H9 (cell line): ENCODE data around the gene HMGCS1. TPM values are rescaled to one million over a fixed set of nuclear protein-coding genes. Genes with fewer than 3 reads are reported as not detected.

Source experiments
- DNase-seq: peaks from one replicate; pipeline ENCODE4 v3.0.0-alpha.2; 2017
- H2AFZ ChIP-seq: one replicate; pipeline ENCODE4 v1.6.1; 2013; ENCODE audit warnings: mild to moderate bottlenecking, low read length, control low read depth, moderate library complexity
- H2AK5ac ChIP-seq: 2 replicates; pipeline ENCODE4 v1.6.1; 2013; ENCODE audit warnings: low read length, control low read depth, mixed read lengths; ENCODE audit not compliant: insufficient read length
- H2BK120ac ChIP-seq: one replicate; pipeline ENCODE4 v1.6.1; 2013; ENCODE audit warnings: low read depth, mild to moderate bottlenecking, low read length, control low read depth, inconsistent platforms; ENCODE audit not compliant: poor library complexity, severe bottlenecking
- H2BK12ac ChIP-seq: 2 replicates; pipeline ENCODE4 v1.6.1; 2013; ENCODE audit warnings: low read length, control low read depth, mixed read lengths, low read depth; ENCODE audit not compliant: insufficient read length
- H2BK15ac ChIP-seq: 2 replicates; pipeline ENCODE4 v1.6.1; 2013; ENCODE audit warnings: low read depth, low read length, control low read depth
- H2BK20ac ChIP-seq: one replicate; pipeline ENCODE4 v1.6.1; 2013; ENCODE audit warnings: low read depth, mild to moderate bottlenecking, low read length, control low read depth, inconsistent platforms; ENCODE audit not compliant: poor library complexity, severe bottlenecking
- H2BK5ac ChIP-seq: 2 replicates; pipeline ENCODE4 v1.6.1; 2013; ENCODE audit warnings: low read length, control low read depth, mixed read lengths; ENCODE audit not compliant: insufficient read length
- H3K14ac ChIP-seq: 2 replicates; pipeline ENCODE4 v1.6.1; 2013; ENCODE audit warnings: low read length, control low read depth; ENCODE audit not compliant: insufficient read depth
- H3K18ac ChIP-seq: 2 replicates; pipeline ENCODE4 v1.6.1; 2013; ENCODE audit warnings: low read depth, mild to moderate bottlenecking, mixed read lengths, low read length, control low read depth; ENCODE audit not compliant: insufficient read length
- H3K23ac ChIP-seq: 2 replicates; pipeline ENCODE4 v1.6.1; 2013; ENCODE audit warnings: low read length, control low read depth, mixed read lengths, low read depth; ENCODE audit not compliant: insufficient read length
- H3K23me2 ChIP-seq: 2 replicates; pipeline ENCODE4 v1.6.1; 2013; ENCODE audit warnings: low read depth, mild to moderate bottlenecking, mixed read lengths, low read length, control low read depth; ENCODE audit not compliant: insufficient read length, poor library complexity, severe bottlenecking
- H3K27ac ChIP-seq: 2 replicates; pipeline ENCODE4 v1.5.1; 2013; ENCODE audit warnings: low read length, control low read depth, mixed read lengths, low read depth; ENCODE audit not compliant: insufficient read length
- H3K27me3 ChIP-seq: 2 replicates; pipeline ENCODE4 v1.6.1; 2013; ENCODE audit warnings: low read length, control low read depth, inconsistent platforms; ENCODE audit not compliant: insufficient read depth
- H3K4ac ChIP-seq: 2 replicates; pipeline ENCODE4 v1.6.1; 2013; ENCODE audit warnings: low read depth, mild to moderate bottlenecking, control low read depth, inconsistent platforms, low read length, moderate library complexity
- H3K4me1 ChIP-seq: 2 replicates; pipeline ENCODE4 v1.6.1; 2013; ENCODE audit warnings: low read length, control low read depth, inconsistent platforms; ENCODE audit not compliant: insufficient read depth
- H3K4me2 ChIP-seq: 2 replicates; pipeline ENCODE4 v1.6.1; 2013; ENCODE audit warnings: low read length, control low read depth, mixed read lengths; ENCODE audit not compliant: insufficient read length, insufficient read depth
- H3K56ac ChIP-seq: 2 replicates; pipeline ENCODE4 v1.6.1; 2013; ENCODE audit warnings: low read depth, mild to moderate bottlenecking, mixed read lengths, low read length, control low read depth; ENCODE audit not compliant: insufficient read length
- H3K79me1 ChIP-seq: 2 replicates; pipeline ENCODE4 v1.6.1; 2013; ENCODE audit warnings: low read depth, mild to moderate bottlenecking, moderate library complexity, low read length, control low read depth, inconsistent platforms; ENCODE audit not compliant: insufficient read depth, poor library complexity, severe bottlenecking
- H3K79me2 ChIP-seq: 2 replicates; pipeline ENCODE4 v1.6.1; 2013; ENCODE audit warnings: low read length, control low read depth, inconsistent platforms; ENCODE audit not compliant: insufficient read depth
- H3K9ac ChIP-seq: 2 replicates; pipeline ENCODE4 v1.6.1; 2013; ENCODE audit warnings: low read length, control low read depth, mixed read lengths; ENCODE audit not compliant: insufficient read length; ENCODE audit errors: extremely low read depth
- H3K9me3 ChIP-seq: one replicate; pipeline ENCODE4 v1.6.1; 2013; ENCODE audit warnings: low read depth, low read length, inconsistent platforms; ENCODE audit not compliant: control insufficient read depth
- H3T11ph ChIP-seq: one replicate; pipeline ENCODE4 v1.6.1; 2013; ENCODE audit warnings: mild to moderate bottlenecking, low read length, control low read depth, inconsistent platforms
- H4K20me1 ChIP-seq: one replicate; pipeline ENCODE4 v1.6.1; 2013; ENCODE audit not compliant: control insufficient read depth, insufficient read length, insufficient read depth
- H4K5ac ChIP-seq: 2 replicates; pipeline ENCODE4 v1.6.1; 2013; ENCODE audit warnings: low read depth, mild to moderate bottlenecking, mixed read lengths, low read length, control low read depth; ENCODE audit not compliant: insufficient read length
- H4K8ac ChIP-seq: replicated peaks from 2 replicates; pipeline ENCODE4 v1.6.1; 2013; ENCODE audit warnings: low read length, control low read depth, mixed read lengths, low read depth; ENCODE audit not compliant: insufficient read length
- H4K91ac ChIP-seq: 2 replicates; pipeline ENCODE4 v1.6.1; 2013; ENCODE audit warnings: low read depth, mild to moderate bottlenecking, moderate library complexity, mixed read lengths, low read length, control low read depth; ENCODE audit not compliant: insufficient read length
- H3K27ac Mint-ChIP-seq, 3 experiments: 2 replicates in 2 of 3; 3 replicates in 1 of 3; pipeline ENCODE4 v1.8.0; 2020 to 2021; ENCODE audit warnings: mixed read lengths in 3 of 3, mild to moderate bottlenecking in 1 of 3, moderate library complexity in 1 of 3
- H3K27me3 Mint-ChIP-seq: 2 replicates; pipeline ENCODE4 v1.8.0; 2021; ENCODE audit warnings: low read depth, mild to moderate bottlenecking, moderate library complexity, mixed read lengths
- H3K36me3 Mint-ChIP-seq, 3 experiments: 2 replicates in 2 of 3; 3 replicates in 1 of 3; pipeline ENCODE4 v1.8.0; 2020 to 2021; ENCODE audit warnings: low read depth in 3 of 3, mixed read lengths in 3 of 3; ENCODE audit not compliant: insufficient read depth in 1 of 3
- H3K4me1 Mint-ChIP-seq, 2 experiments: 2 replicates each; pipeline ENCODE4 v1.8.0; 2020; ENCODE audit warnings: mixed read lengths in 2 of 2
- H3K4me3 Mint-ChIP-seq, 2 experiments: 2 replicates in 1 of 2; 3 replicates in 1 of 2; pipeline ENCODE4 v1.8.0; 2020 to 2021; ENCODE audit warnings: mild to moderate bottlenecking in 2 of 2, mixed read lengths in 2 of 2, moderate library complexity in 1 of 2
- H3K9me3 Mint-ChIP-seq, 2 experiments: 2 replicates in 1 of 2; 3 replicates in 1 of 2; pipeline ENCODE4 v1.8.0; 2020; ENCODE audit warnings: mild to moderate bottlenecking in 2 of 2, mixed read lengths in 2 of 2, moderate library complexity in 1 of 2
- WGBS: extraction: QIAGEN DNeasy Blood & Tissue Kit; methylation state at CpG from one replicate; pipeline ENCODE4 v1.1.7; 2013; ENCODE audit warnings: missing lambda C conversion rate, low lambda C conversion rate, mixed read lengths; ENCODE audit not compliant: insufficient read length; ENCODE audit errors: extremely low coverage; 5-methylcytosine and 5-hydroxymethylcytosine counted together
- total RNA-seq: library from RNA; stranded (reverse); gene quantifications from 2 replicates; pipeline ENCODE4 v1.2.1, GENCODE V29; 2021
- TF ChIP-seq, protein P1 (sequence below): fragments of 200-600 bp; sonication (generic); conservative IDR thresholded peaks from 3 replicates; pipeline ENCODE4 v1.8.0; 2021; ENCODE audit warnings: antibody characterized with exemption, mild to moderate bottlenecking

The HMGCS1 gene
- total RNA-seq, 1 experiment from 2014 or later, result 147 TPM

GRCh38 chr5:43274435-43275114 is 38.6 kb downstream of the HMGCS1 start:
- H3K27me3 Mint-ChIP-seq, result peaks cover 6% of the 10 kb centered on the region

More at GRCh38 chr5:43274435-43275114, 38.6 kb downstream of the HMGCS1 start:
- H3K4me2 ChIP-seq, result no peak overlapping the region
- H3K18ac ChIP-seq, result no peak overlapping the region
- no peaks in the 10 kb centered on the region for H3K23me2 ChIP-seq
- no peak overlapping the region for H3K27ac ChIP-seq
- no peak overlapping the region for H2AFZ ChIP-seq
- H3K27me3 ChIP-seq, result no peaks in the 10 kb centered on the region
- no peak overlapping the region for H2BK5ac ChIP-seq
- no peak overlapping the region for H2BK120ac ChIP-seq
- Mint-ChIP-seq H3K9me3 (no peaks in the 10 kb centered on the region; a peak in 1 of 5 replicates), H3K27ac (peak overlapping the region in 1 of 3 experiments; percentile 21; a peak in 1 of 7 replicates), H3K4me3 (no peak overlapping the region), H3K4me1 (peaks cover 7 to 10% of the 10 kb centered on the region in 2 experiments), H3K36me3 (no peaks in the 10 kb centered on the region)
- H3K56ac ChIP-seq, result no peak overlapping the region
- no peaks in the 10 kb centered on the region for H3K9me3 ChIP-seq
- no peak overlapping the region for H4K91ac ChIP-seq
- no peaks in the 10 kb centered on the region; the same call in 1 of the 2 replicates for H3K4me1 ChIP-seq
- no peak overlapping the region for H2BK20ac ChIP-seq
- H4K5ac ChIP-seq, result no peak overlapping the region
- H2AK5ac ChIP-seq, result no peak overlapping the region
- H4K8ac ChIP-seq, result no peak overlapping the region
- WGBS, result no CpG with 5 or more reads among the region's 7 CpGs
- H3T11ph ChIP-seq, result no peak overlapping the region
- no peak overlapping the region for H2BK15ac ChIP-seq
- H3K79me1 ChIP-seq, result no peaks in the 10 kb centered on the region
- no peak overlapping the region for H2BK12ac ChIP-seq
- no peaks in the 10 kb centered on the region for H4K20me1 ChIP-seq
- H3K14ac ChIP-seq, result no peak overlapping the region
- TF ChIP-seq, protein P1, sequence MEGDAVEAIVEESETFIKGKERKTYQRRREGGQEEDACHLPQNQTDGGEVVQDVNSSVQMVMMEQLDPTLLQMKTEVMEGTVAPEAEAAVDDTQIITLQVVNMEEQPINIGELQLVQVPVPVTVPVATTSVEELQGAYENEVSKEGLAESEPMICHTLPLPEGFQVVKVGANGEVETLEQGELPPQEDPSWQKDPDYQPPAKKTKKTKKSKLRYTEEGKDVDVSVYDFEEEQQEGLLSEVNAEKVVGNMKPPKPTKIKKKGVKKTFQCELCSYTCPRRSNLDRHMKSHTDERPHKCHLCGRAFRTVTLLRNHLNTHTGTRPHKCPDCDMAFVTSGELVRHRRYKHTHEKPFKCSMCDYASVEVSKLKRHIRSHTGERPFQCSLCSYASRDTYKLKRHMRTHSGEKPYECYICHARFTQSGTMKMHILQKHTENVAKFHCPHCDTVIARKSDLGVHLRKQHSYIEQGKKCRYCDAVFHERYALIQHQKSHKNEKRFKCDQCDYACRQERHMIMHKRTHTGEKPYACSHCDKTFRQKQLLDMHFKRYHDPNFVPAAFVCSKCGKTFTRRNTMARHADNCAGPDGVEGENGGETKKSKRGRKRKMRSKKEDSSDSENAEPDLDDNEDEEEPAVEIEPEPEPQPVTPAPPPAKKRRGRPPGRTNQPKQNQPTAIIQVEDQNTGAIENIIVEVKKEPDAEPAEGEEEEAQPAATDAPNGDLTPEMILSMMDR, result no peak
- no peak overlapping the region for H3K4ac ChIP-seq
- DNase-seq, result no peak
- no peak overlapping the region for H3K9ac ChIP-seq
- no peak overlapping the region for H3K23ac ChIP-seq
- H3K79me2 ChIP-seq, result no peaks in the 10 kb centered on the region
